ENCODE results near the gene REX1BD. TPM values are rescaled to one million over a fixed set of nuclear protein-coding genes. Genes with fewer than 3 reads are reported as not detected.

REX1BD gene
- total RNA-seq, 1 donor from 2014 or later: 54.3 TPM

DNA sequence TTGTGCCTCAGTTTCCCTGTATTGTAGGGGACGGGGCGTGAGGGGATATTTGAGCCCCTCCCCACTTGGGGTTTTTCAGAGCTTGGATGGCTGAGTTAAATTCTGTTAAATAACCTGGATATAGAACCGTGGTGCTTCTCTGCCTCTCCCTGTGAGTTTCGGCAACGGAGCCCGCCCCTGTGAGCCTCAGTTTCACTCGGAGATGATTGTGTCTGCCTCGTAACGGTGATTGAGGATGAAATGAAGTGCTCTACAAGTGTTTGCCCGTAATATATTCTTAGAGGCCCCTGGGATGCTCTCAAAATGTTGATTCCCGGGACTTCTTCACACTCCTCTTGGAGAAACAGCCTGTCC, 30.4 kb upstream of the REX1BD start:
- H3K36me3 Mint-ChIP-seq (ENCODE audit: unreplicated experiment): no peaks in the 10 kb centered on the region
- no peak for DNase-seq
- H3K4me1 Mint-ChIP-seq (ENCODE audit: low read depth, unreplicated experiment): peaks cover 3% of the 10 kb centered on the region
- peak overlapping the region; percentile 86 for H3K4me3 Mint-ChIP-seq (ENCODE audit: unreplicated experiment)
- peaks cover 4% of the 10 kb centered on the region for H3K9me3 Mint-ChIP-seq (ENCODE audit: unreplicated experiment)
- no peaks in the 10 kb centered on the region for H3K27me3 Mint-ChIP-seq (ENCODE audit: unreplicated experiment)
- TF ChIP-seq, protein P1, sequence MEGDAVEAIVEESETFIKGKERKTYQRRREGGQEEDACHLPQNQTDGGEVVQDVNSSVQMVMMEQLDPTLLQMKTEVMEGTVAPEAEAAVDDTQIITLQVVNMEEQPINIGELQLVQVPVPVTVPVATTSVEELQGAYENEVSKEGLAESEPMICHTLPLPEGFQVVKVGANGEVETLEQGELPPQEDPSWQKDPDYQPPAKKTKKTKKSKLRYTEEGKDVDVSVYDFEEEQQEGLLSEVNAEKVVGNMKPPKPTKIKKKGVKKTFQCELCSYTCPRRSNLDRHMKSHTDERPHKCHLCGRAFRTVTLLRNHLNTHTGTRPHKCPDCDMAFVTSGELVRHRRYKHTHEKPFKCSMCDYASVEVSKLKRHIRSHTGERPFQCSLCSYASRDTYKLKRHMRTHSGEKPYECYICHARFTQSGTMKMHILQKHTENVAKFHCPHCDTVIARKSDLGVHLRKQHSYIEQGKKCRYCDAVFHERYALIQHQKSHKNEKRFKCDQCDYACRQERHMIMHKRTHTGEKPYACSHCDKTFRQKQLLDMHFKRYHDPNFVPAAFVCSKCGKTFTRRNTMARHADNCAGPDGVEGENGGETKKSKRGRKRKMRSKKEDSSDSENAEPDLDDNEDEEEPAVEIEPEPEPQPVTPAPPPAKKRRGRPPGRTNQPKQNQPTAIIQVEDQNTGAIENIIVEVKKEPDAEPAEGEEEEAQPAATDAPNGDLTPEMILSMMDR (IDR thresholded peaks at IDR 0.05; ENCODE audit: partially characterized antibody, unreplicated experiment): no peak
- H3K27ac Mint-ChIP-seq (ENCODE audit: unreplicated experiment): peak overlapping the region; percentile 67

DNA sequence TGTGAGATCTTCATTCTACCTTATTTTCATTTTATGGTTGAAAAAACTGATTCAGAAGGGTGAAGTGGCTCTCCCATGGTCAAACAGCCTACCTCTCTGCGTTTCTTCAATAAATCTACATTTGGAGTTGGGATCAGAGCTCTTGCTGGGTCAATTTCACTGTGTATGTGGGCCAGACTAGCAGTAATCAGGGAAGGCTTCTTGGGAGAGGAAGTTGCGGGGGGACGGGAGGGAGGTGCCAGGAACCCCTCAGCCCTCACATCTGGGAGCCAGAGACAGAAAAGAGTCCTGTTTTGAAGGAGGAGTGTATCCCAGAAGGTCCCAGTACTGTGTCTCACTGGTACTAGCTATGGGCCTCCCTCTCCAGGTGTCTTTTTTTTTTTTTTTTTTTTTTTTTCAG, 30.0 kb upstream of the REX1BD start:
- peak overlapping the region; percentile 86 for H3K4me3 Mint-ChIP-seq (ENCODE audit: unreplicated experiment)
- H3K27me3 Mint-ChIP-seq (ENCODE audit: unreplicated experiment): no peaks in the 10 kb centered on the region
- H3K36me3 Mint-ChIP-seq (ENCODE audit: unreplicated experiment): no peaks in the 10 kb centered on the region
- H3K27ac Mint-ChIP-seq (ENCODE audit: unreplicated experiment): peak overlapping the region; percentile 67
- DNase-seq: no peak
- peaks cover 4% of the 10 kb centered on the region for H3K9me3 Mint-ChIP-seq (ENCODE audit: unreplicated experiment)
- TF ChIP-seq, protein P1 (IDR thresholded peaks at IDR 0.05; ENCODE audit: partially characterized antibody, unreplicated experiment): no peak
- H3K4me1 Mint-ChIP-seq (ENCODE audit: low read depth, unreplicated experiment): peaks cover 3% of the 10 kb centered on the region

DNA sequence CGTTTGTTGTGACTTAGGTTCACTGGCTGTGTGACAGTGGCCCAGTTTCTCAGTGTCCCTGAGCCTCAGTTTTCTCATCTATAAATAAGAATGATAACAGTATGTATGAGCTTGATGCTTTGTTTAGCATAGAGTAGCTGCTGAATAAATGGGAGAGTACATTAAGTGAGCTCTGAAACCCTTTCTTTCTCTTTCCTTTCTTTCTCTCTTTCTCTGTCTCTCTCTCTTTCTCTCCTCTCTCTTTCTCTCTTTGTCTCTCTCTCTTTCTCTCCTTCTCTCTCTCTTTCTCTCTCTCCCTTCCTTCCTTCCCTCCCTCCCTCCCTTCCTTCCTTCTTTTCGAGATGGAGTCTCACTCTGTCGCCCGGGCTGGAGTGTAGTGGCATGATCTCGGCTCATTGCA, 28.9 kb upstream of the REX1BD start:
- Mint-ChIP-seq H3K4me3 (ENCODE audit: unreplicated experiment) (no peak overlapping the region), H3K9me3 (ENCODE audit: unreplicated experiment) (peaks cover 4% of the 10 kb centered on the region), H3K27ac (ENCODE audit: unreplicated experiment) (no peak overlapping the region), H3K4me1 (ENCODE audit: low read depth, unreplicated experiment) (peaks cover 3% of the 10 kb centered on the region), H3K36me3 (ENCODE audit: unreplicated experiment) (no peaks in the 10 kb centered on the region), H3K27me3 (ENCODE audit: unreplicated experiment) (no peaks in the 10 kb centered on the region)
- no peak for DNase-seq
- TF ChIP-seq, protein P1 (IDR thresholded peaks at IDR 0.05; ENCODE audit: partially characterized antibody, unreplicated experiment): no peak

DNA sequence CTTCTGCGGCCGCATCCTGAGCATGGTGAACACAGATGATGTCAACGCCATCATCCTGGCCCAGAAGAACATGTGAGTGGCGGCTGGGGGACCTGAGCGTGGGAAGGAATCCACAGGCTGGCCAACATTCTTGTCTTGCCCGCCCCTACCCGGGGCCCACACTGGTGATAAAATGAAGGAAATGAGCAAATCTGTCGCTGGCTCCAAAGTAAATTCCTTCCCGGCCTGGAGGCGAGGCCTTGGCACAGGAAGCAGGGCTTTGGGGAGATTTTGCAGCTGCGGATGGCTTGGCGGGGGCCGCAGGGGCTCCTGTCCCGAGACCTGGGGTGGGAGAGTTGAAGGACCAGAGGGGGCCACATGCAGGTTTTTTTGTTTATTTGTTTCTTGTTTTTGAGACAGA, 26.5 kb upstream of the REX1BD start:
- peaks cover 4% of the 10 kb centered on the region for H3K9me3 Mint-ChIP-seq (ENCODE audit: unreplicated experiment)
- no peak overlapping the region for H3K27ac Mint-ChIP-seq (ENCODE audit: unreplicated experiment)
- DNase-seq: no peak
- no peaks in the 10 kb centered on the region for H3K27me3 Mint-ChIP-seq (ENCODE audit: unreplicated experiment)
- H3K4me1 Mint-ChIP-seq (ENCODE audit: low read depth, unreplicated experiment): peaks cover 3% of the 10 kb centered on the region
- H3K4me3 Mint-ChIP-seq (ENCODE audit: unreplicated experiment): no peak overlapping the region
- H3K36me3 Mint-ChIP-seq (ENCODE audit: unreplicated experiment): no peaks in the 10 kb centered on the region
- TF ChIP-seq, protein P1 (IDR thresholded peaks at IDR 0.05; ENCODE audit: partially characterized antibody, unreplicated experiment): no peak

DNA sequence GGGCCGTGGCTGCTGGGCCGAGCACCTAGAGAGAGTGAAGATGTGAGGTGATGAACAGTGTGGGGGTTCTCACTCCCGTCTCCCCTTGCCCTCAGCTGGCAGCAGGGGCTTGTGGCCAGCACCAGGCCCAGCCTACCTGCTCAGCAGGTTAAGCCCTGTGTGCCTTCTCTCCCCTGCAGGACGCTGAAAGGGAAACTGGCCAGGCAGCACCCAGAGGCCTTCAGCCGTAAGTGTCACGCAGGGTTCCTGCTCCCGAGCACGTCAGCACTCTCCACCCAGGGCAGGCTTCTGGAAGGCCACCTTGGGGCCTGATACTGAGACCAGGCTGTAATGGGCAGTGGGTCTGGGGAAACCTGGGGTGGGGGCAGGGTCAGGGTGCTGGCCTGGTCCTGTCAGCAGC, 21.6 kb upstream of the REX1BD start:
- Mint-ChIP-seq H3K9me3 (ENCODE audit: unreplicated experiment) (no peaks in the 10 kb centered on the region), H3K4me3 (ENCODE audit: unreplicated experiment) (no peak overlapping the region), H3K27ac (ENCODE audit: unreplicated experiment) (no peak overlapping the region), H3K4me1 (ENCODE audit: low read depth, unreplicated experiment) (no peaks in the 10 kb centered on the region), H3K36me3 (ENCODE audit: unreplicated experiment) (no peaks in the 10 kb centered on the region), H3K27me3 (ENCODE audit: unreplicated experiment) (no peaks in the 10 kb centered on the region)
- DNase-seq: no peak
- TF ChIP-seq, protein P1 (IDR thresholded peaks at IDR 0.05; ENCODE audit: partially characterized antibody, unreplicated experiment): no peak

All from glutamatergic neuron (in vitro differentiated cells).